ENCODE results near the gene BNIP2. TPM values are rescaled to one million over a fixed set of nuclear protein-coding genes. Genes with fewer than 3 reads are reported as not detected.

Gene BNIP2
- total RNA-seq, 4 donors from 2014 or later, result 84.9 to 161 (median 129) TPM

- TF ChIP-seq, protein P1, sequence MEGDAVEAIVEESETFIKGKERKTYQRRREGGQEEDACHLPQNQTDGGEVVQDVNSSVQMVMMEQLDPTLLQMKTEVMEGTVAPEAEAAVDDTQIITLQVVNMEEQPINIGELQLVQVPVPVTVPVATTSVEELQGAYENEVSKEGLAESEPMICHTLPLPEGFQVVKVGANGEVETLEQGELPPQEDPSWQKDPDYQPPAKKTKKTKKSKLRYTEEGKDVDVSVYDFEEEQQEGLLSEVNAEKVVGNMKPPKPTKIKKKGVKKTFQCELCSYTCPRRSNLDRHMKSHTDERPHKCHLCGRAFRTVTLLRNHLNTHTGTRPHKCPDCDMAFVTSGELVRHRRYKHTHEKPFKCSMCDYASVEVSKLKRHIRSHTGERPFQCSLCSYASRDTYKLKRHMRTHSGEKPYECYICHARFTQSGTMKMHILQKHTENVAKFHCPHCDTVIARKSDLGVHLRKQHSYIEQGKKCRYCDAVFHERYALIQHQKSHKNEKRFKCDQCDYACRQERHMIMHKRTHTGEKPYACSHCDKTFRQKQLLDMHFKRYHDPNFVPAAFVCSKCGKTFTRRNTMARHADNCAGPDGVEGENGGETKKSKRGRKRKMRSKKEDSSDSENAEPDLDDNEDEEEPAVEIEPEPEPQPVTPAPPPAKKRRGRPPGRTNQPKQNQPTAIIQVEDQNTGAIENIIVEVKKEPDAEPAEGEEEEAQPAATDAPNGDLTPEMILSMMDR (IDR thresholded peaks at IDR 0.05), result no peak
- no peak for TF ChIP-seq POLR2A (IDR thresholded peaks at IDR 0.05)
- intact Hi-C loops (cut with DNase I), result no loop called here
- Histone ChIP-seq H3K9me3 (no peaks in the 10 kb centered on the region), H3K27ac (peak overlapping the region in 2 of 3 donors; percentile 96 to 99), H3K27me3 (no peaks in the 10 kb centered on the region), H3K36me3 (no peaks in the 10 kb centered on the region), H3K4me1 (peaks cover 5 to 27% of the 10 kb centered on the region in 2 donors), H3K4me3 (replicated peaks in 1 of 3) (peak overlapping the region in 2 of 3 donors; percentile 87 to 91)
- no peak for DNase-seq
- 22 to 38% methylated on average over 5 of the region's 5 CpGs for WGBS, 2 donors
These were observed 1.3 kb downstream of the BNIP2 start for GRCh38 chr15:59687836-59688235.

DNA sequence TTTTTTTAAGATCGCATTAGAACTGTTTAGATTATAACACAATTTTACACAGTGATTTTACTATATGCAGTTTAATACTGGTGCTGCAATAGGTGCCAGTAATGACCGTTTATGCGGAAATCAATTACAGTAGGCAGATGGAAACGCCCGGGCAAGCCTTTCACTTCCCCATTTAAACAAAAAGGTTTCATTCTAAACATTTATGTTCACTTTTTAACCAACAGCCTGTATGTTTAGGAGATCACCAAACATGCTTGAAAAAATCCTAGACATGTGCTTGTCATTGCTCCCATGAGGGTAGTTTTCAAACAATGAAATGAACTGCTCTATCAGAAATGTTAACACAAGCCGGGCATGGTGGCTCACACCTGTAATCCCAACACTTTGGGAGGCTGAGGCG, 2.7 kb downstream of the BNIP2 start:
- H3K27me3 ChIP-seq, result no peaks in the 10 kb centered on the region
- no peak for TF ChIP-seq POLR2A (IDR thresholded peaks at IDR 0.05)
- TF ChIP-seq, protein P1 (IDR thresholded peaks at IDR 0.05), result no peak
- no peak overlapping the region for H3K4me3 ChIP-seq (replicated peaks in 1 of 3)
- H3K27ac ChIP-seq, result no peak overlapping the region
- H3K4me1 ChIP-seq, result peaks cover 5 to 27% of the 10 kb centered on the region in 2 donors
- intact Hi-C loops (cut with DNase I), result no loop called here
- no peak for DNase-seq
- peaks cover 3 to 5% of the 10 kb centered on the region in 2 donors for H3K36me3 ChIP-seq
- H3K9me3 ChIP-seq, result no peaks in the 10 kb centered on the region
- 84 to 86% methylated on average over 7 of the region's 7 CpGs for WGBS, 2 donors

DNA sequence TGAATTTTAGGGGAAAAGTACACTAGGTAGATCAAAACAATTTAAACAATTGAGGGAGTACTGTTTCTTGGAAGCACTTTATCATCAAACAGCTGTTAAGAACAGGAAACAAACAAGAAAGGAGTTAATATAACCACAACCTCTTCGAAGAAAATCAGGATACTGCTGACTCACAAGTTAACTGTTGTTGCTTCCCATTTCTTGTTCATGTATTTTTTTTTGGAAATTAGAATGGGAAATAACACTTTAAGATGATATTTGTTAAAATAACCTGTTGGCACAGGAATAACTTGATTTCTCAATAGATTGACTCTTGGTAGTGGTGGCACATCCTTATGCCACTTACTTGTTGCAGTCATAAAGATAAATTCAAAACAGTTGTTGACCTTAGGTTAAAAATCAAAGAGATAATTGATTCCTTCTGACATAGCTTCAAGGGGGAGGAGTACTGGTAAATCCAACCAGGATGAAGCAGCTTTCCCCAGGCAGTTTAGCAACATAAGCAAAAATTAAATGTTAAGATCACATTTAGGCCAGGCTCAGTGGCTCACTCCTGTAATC, 3.3 kb downstream of the BNIP2 start:
- no peaks in the 10 kb centered on the region for H3K27me3 ChIP-seq
- H3K27ac ChIP-seq, result peak overlapping the region in 1 of 3 donors; percentile 20
- no peak for TF ChIP-seq POLR2A (IDR thresholded peaks at IDR 0.05)
- TF ChIP-seq, protein P1 (IDR thresholded peaks at IDR 0.05), result no peak
- H3K4me1 ChIP-seq, result peaks cover under 1 to 27% of the 10 kb centered on the region in 2 donors
- H3K9me3 ChIP-seq, result no peaks in the 10 kb centered on the region
- WGBS, 2 donors, result 52 to 59% methylated on average over 1 of the region's 1 CpG
- intact Hi-C loops (cut with DNase I), result no loop called here
- peaks cover 7 to 11% of the 10 kb centered on the region in 2 donors for H3K36me3 ChIP-seq
- no peak for DNase-seq
- no peak overlapping the region for H3K4me3 ChIP-seq (replicated peaks in 1 of 3)

DNA sequence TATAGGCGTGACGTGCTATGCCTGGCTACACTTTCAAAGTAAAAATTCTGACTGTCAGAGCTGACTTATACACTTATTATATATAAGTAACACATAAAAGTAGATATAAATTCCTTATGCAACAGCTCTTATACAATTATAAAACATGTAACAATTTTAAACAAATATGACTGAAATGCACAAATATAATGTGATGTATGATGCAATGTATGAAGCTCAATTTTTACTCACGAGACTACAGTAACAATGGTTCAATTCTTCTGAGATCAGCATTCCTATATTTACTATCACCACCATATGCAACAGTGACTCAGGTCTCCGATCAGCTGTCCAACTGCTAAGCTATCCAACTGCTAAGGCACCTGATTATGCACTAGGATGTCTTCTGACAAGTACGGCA, 8.2 kb downstream of the BNIP2 start:
- DNase-seq, result no peak
- intact Hi-C loops (cut with DNase I), result no loop called here
- Histone ChIP-seq H3K27ac (no peak overlapping the region), H3K4me3 (replicated peaks in 1 of 3) (no peak overlapping the region), H3K27me3 (no peaks in the 10 kb centered on the region), H3K36me3 (peaks cover 44 to 53% of the 10 kb centered on the region in 2 donors), H3K9me3 (no peaks in the 10 kb centered on the region), H3K4me1 (peaks cover 0 to 11% of the 10 kb centered on the region in 2 donors)
- 87 to 98% methylated on average over 4 of the region's 5 CpGs for WGBS, 2 donors
- TF ChIP-seq POLR2A (IDR thresholded peaks at IDR 0.05), result no peak
- TF ChIP-seq, protein P1 (IDR thresholded peaks at IDR 0.05), result no peak

- 92 to 93% methylated on average over 6 of the region's 6 CpGs for WGBS, 2 donors
- Histone ChIP-seq H3K4me3 (replicated peaks in 1 of 3) (no peak overlapping the region), H3K27me3 (no peaks in the 10 kb centered on the region), H3K36me3 (peaks cover 47 to 59% of the 10 kb centered on the region in 2 donors), H3K4me1 (peaks cover 0 to 6% of the 10 kb centered on the region in 2 donors), H3K9me3 (no peaks in the 10 kb centered on the region), H3K27ac (no peak overlapping the region)
- intact Hi-C loops (cut with DNase I), result no loop called here
- TF ChIP-seq, protein P1 (IDR thresholded peaks at IDR 0.05), result no peak
- TF ChIP-seq POLR2A (IDR thresholded peaks at IDR 0.05), result no peak
- DNase-seq, result no peak
These were observed 8.8 kb downstream of the BNIP2 start for GRCh38 chr15:59680346-59680745.

All from thyroid gland (tissue), 4 donors.